Stimulated activated CD8-positive, alpha-beta memory T cell treated with anti-CD3 and anti-CD28 coated beads, Interleukin-7, amount 100 ng/mL, for 1 hour (primary cell): ENCODE measurements around the gene CD44.

Source experiments
- DNase-seq, 2 donors: peaks; one replicate each; pipeline ENCODE4 v3.0.0-alpha.2; 2020; ENCODE audit warnings: low read depth in 2 of 2

CD44 gene

GRCh38 chr11:35261197-35261596 lies 122.2 kb downstream of the CD44 start:
- no peak for DNase-seq

GRCh38 chr11:35262056-35262455 lies 123.1 kb downstream of the CD44 start:
- no peak for DNase-seq

- DNase-seq, result no peak
These were observed 123.8 kb downstream of the CD44 start for GRCh38 chr11:35262735-35263134.

DNA sequence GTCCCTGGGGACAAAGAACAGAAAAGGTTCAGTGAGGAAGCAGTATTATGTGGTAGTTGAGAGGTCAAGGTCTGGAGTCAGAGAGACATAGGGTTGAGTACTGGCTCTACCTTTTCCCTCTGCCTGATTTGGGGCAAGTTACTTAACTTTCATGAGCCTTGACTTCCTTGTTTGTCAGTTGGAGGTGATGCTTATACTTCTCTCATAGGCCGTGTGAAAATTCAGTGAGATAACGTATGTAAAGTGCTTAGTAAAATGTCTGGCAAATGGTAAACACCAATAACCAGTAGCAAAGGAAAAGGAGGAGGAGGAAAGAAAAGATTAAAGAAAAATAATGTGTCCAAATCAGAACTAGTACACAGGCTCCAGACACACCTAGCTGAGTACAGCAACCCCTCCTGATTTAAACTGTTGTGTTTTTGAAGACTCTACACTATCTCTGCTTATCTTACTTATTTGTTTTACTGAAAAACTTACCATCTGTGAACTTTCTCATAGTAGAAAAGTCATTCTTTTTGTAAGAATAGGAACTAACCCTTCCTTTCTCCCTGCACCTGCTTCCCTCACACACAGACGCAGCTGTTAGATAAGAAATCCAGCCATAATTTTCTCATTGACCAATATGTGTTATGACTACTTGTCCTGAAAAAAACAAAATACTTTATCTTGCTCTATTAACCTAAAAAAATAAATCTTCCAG lies 126.9 kb downstream of the CD44 start:
- no peak for DNase-seq

DNA sequence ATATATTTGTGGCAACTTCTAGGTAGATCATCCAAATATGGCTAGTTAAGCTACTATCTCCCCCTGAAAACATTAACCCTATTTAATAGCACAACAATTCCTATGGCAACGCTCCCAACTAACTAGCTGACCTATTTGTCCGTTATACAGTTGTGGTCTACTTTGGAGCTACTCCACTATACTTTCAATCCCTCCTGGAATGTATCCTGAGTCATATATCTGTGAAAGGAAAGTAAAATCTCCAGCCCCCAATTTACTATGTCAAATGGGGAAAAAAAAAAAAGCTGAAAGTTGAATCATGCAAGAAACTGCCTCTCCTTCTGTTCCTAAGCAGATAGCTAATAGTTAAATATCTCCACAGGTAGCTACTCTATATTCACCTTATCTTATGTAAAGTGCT lies 128.5 kb downstream of the CD44 start:
- no peak for DNase-seq

DNA sequence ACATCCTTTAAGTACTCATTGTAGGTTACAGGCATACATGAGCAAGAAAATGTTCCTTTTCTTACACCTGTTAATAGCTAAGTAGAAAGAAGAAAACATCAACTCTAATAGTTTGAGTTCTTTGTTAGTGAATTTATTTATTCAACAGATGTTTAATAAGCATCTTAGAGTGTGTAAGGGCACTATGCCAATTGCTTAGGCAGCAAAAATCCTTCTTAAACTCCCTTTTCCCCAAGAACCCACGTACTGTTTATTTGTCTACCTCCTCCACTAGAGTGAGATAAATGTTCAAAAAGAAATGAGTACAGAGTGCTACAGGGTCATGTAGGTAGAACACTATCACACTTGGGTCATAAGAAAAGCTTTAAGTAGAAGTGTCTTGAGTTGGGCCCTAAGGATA lies 131.4 kb downstream of the CD44 start:
- DNase-seq, result no peak

GRCh38 chr11:35271031-35271430 lies 132.1 kb downstream of the CD44 start:
- no peak for DNase-seq

DNA sequence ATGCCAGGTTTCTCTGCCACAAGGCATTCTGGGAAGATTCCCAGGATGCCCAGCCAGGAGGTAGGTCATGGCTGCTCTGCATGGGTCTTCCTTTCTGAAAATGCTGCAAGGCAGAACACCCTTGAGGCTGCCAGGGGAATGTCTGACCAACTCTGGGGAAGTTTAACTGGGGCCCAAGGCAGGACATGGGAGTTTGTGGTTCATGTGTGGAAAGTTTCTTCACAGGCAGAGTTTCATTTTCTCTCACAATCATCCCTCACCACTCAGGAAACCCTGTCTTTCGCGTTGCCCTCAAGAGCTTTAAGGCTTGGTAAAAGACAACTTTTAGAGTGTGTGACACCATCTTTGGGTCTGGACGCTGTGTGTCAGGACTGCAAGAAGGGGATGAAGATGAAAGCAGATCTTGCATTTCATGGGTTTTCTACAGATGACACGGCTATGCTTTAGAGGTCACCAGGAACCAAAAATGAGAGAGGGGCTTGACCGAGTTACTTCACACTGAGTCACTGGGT lies 133.5 kb downstream of the CD44 start:
- no peak for DNase-seq

- no peak for DNase-seq
These were observed 136.2 kb downstream of the CD44 start for GRCh38 chr11:35274909-35275785.

DNA sequence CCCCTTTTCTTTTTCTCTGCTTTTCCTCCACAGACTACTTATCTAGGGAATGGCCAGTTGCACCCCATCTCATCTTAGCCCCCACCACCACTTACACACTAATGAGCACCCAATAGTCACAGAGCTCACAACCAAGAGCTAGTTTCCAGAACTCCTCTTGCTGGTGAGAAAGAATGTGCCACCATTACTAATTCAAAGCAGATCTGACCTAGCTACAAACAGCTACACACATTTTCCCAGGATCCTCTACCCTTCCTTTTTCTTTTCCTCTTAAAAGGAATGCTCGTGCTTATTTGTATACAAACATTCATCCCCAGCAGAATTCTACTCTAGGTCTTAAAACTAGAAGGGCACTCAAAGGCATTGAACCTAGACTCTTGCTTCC lies 136.8 kb downstream of the CD44 start:
- no peak for DNase-seq

- DNase-seq, result no peak
These were observed 137.6 kb downstream of the CD44 start for GRCh38 chr11:35276396-35277145.

DNA sequence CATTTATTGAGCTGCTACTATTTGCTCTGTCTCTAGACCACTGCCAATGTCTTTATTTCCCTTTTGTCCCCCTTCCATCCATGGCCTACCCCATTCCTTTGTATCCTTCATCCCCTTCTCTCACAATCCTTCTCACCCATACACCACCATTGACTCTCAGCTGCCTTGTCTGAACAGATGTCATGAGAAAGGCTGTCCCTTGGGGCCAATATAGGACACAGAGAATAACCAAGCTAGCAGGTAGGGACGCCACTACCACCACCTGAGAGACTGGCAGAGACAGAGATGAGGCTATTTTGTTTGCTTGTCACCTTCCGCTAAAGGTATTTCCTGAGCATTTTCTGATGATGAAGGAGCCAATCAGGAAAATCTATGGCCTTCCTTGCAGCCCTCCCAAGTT lies 138.9 kb downstream of the CD44 start:
- no peak for DNase-seq

DNA sequence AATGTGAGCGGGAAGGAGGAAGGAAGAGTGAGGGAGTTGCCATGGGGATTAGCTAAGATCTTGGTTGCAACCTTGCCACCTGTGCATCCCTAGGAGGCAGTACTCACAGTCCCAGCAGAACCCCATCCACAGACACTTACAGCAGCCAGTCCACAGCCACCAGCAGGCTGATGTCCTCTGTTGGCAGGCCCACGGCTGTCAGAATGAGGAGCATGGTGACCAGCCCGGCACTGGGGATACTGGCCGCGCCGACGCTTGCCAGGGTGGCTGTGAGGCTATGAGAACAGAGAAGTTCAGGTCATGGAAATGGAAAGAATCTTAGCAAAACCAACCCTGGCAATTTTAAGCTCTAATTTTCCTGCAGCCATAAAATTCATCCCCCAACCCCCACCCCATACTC lies 141.8 kb downstream of the CD44 start:
- DNase-seq, result no peak

DNA sequence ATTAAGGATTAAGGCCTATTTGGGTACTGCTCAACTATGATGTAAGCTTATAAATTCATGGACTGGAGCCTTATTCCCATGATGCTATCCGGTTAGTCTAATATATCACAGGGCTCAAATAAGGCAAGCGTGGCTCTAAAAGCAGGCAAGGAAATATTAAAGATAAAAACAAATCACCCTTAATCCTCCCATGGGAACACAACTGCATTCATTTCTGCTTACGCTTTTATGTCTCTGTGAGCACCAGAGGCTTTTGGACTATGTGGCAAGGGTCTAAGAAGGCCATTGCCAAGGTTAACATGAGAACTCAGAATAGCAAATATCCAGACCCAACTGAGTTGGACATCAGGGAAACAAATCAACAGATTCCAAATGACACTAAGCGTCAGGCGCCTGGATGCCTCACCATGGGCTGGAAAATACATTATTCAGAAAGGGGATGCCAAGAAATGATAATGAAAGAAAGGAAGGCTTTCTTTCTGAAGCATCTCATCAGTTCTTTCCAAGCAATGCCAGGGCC lies 142.3 kb downstream of the CD44 start:
- no peak for DNase-seq
